ENCODE results near the gene TSC1.

TSC1 gene

GRCh38 chr9:132909311-132909710, 35.1 kb downstream of the TSC1 start:
- no peak for TF ChIP-seq ZFX (IDR thresholded peaks at IDR 0.05)
- no peak for TF ChIP-seq CTCF (conservative IDR thresholded peaks at IDR 0.05)
- no peak overlapping the region for H3K27ac ChIP-seq

- TF ChIP-seq CTCF (conservative IDR thresholded peaks at IDR 0.05): no peak
- TF ChIP-seq ZFX (IDR thresholded peaks at IDR 0.05): no peak
- no peak overlapping the region for H3K27ac ChIP-seq
Observed at GRCh38 chr9:132908635-132909034, 35.8 kb downstream of the TSC1 start.

- TF ChIP-seq CTCF (conservative IDR thresholded peaks at IDR 0.05): no peak
- TF ChIP-seq ZFX (IDR thresholded peaks at IDR 0.05): no peak
- no peak overlapping the region for H3K27ac ChIP-seq
Observed at GRCh38 chr9:132905726-132906125, 38.7 kb downstream of the TSC1 start.

- TF ChIP-seq CTCF (conservative IDR thresholded peaks at IDR 0.05) (no peak), ZFX (IDR thresholded peaks at IDR 0.05) (no peak)
- no peak overlapping the region for H3K27ac ChIP-seq
Observed at GRCh38 chr9:132903574-132904492, 40.6 kb downstream of the TSC1 start.

GRCh38 chr9:132901858-132902831, 42.3 kb downstream of the TSC1 start:
- H3K27ac ChIP-seq: no peak overlapping the region

GRCh38 chr9:132898051-132898450, 46.4 kb downstream of the TSC1 start:
- no peak overlapping the region for H3K27ac ChIP-seq
- TF ChIP-seq ZFX (IDR thresholded peaks at IDR 0.05) (no peak), CTCF (conservative IDR thresholded peaks at IDR 0.05) (no peak)

More at GRCh38 chr9:132901858-132902831, 42.3 kb downstream of the TSC1 start:
- TF ChIP-seq CTCF (conservative IDR thresholded peaks at IDR 0.05) (peak; percentile 98), ZFX (IDR thresholded peaks at IDR 0.05) (no peak)
